GM12874 (cell line): Measurements from ENCODE around the gene ASCL4.

Experiments used
- TF ChIP-seq, protein P1 (sequence below): IDR thresholded peaks from 2 replicates; pipeline ENCODE4 v1.5.1; 2011; ENCODE audit warnings: low read depth, mild to moderate bottlenecking, control low read depth, low read length, moderate library complexity; ENCODE audit not compliant: insufficient read depth

ASCL4 gene

GRCh38 chr12:107798580-107798979 is 24.1 kb downstream of the ASCL4 start:
- TF ChIP-seq, protein P1, sequence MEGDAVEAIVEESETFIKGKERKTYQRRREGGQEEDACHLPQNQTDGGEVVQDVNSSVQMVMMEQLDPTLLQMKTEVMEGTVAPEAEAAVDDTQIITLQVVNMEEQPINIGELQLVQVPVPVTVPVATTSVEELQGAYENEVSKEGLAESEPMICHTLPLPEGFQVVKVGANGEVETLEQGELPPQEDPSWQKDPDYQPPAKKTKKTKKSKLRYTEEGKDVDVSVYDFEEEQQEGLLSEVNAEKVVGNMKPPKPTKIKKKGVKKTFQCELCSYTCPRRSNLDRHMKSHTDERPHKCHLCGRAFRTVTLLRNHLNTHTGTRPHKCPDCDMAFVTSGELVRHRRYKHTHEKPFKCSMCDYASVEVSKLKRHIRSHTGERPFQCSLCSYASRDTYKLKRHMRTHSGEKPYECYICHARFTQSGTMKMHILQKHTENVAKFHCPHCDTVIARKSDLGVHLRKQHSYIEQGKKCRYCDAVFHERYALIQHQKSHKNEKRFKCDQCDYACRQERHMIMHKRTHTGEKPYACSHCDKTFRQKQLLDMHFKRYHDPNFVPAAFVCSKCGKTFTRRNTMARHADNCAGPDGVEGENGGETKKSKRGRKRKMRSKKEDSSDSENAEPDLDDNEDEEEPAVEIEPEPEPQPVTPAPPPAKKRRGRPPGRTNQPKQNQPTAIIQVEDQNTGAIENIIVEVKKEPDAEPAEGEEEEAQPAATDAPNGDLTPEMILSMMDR, result no peak

- TF ChIP-seq, protein P1, result no peak
Measured at GRCh38 chr12:107801150-107801549, 26.6 kb downstream of the ASCL4 start.

DNA sequence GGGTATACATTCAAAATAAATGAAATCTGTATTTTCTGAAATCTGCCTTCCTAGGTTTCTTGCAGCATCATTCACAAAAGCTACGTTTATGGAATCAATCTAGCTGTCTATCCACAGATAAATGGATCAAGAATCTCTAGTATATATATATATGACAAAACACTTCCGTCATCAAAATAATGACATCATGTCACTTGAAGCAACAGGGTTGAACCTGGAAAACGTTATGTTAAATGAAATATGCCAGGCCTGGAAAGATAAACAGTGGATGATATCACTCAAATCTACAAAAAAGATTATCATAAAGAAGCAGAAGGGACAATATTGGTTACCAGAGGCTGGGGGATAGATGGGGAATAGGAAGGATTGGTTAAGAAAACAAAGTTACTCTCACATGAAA is 28.6 kb downstream of the ASCL4 start:
- TF ChIP-seq, protein P1, result no peak

DNA sequence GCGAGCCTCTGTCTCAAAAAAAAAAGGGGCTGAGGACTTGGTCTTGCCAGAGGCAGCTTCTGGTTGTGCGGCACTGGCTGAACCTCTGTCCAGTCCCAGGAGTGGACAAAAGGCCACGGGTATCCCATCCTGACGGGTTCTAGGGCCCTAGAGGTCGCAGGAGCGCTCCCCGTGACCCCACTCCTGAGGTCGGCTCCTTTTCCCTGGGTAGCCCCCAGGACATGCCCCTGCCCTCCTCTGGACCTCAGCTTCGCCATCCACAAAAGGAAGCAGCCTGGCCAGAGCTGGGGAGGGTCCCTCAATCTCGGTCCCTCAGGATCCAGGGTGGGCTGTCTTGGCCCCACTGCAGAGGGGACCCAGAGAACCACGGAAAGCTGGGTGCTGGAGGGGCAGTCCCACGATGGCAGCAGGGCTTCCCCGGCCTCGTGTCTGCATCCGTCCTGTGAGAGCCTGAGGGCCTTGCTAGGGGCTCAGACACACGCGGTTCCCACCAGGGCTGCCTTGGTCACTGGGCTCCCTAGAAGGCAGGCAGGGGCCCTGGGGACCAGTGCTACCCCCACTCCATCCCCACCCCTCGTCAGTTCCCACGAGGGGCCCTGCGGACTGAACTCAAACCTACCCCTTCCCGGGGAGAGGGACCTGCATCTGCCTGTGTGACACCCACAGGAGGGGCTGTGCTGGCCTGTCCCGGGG is 31.1 kb downstream of the ASCL4 start:
- TF ChIP-seq, protein P1, result no peak

- TF ChIP-seq, protein P1, result no peak
Measured at GRCh38 chr12:107807471-107808150, 33.1 kb downstream of the ASCL4 start.

- TF ChIP-seq, protein P1, result no peak
Measured at GRCh38 chr12:107817250-107817649, 42.7 kb downstream of the ASCL4 start.

DNA sequence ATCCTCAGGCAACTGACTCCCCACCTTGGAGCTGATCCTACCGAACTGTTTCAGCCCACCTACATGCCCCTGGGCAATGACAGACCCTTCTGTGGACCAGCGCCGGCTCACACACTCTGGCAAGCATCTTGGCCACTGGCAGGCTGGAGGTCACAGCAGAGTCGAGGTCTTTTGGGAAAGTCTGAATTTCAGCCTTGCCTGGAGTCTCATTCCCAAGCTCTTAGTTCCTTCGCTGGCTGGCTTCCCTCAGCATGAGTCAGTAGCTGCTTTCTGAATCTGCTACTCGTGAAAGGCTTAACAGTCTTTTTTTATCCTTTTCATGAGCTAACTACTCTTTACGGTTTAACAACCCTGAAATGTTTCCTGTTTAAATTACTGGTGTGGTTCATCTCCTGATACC is 44.5 kb downstream of the ASCL4 start:
- TF ChIP-seq, protein P1, result no peak
